Mesothelial cell of epicardium (in vitro differentiated cells): Measurements from ENCODE around the gene CTLA4. TPM values are rescaled to one million over a fixed set of nuclear protein-coding genes. Genes with fewer than 3 reads are reported as not detected.
"Not testable (repeated sequence)": the region's sequence is repeated elsewhere in the genome, so short reads cannot be mapped to it uniquely, and the experiment has no call there.

Source experiments
- DNase-seq, 2 experiments: peaks; one replicate each; pipeline ENCODE4 v3.0.0; 2021; ENCODE audit warnings: low spot score in 2 of 2; ENCODE audit not compliant: unreplicated experiment in 2 of 2
- H3K27ac Mint-ChIP-seq: 2 replicates; pipeline ENCODE4 v1.8.0; 2021; ENCODE audit warnings: mixed read lengths
- H3K27me3 Mint-ChIP-seq: 2 replicates; pipeline ENCODE4 v1.8.0; 2021; ENCODE audit warnings: low read depth, mixed read lengths
- H3K36me3 Mint-ChIP-seq: 2 replicates; pipeline ENCODE4 v1.8.0; 2021; ENCODE audit warnings: mixed read lengths
- H3K4me1 Mint-ChIP-seq: 2 replicates; pipeline ENCODE4 v1.8.0; 2021; ENCODE audit warnings: mixed read lengths
- H3K4me3 Mint-ChIP-seq: 2 replicates; pipeline ENCODE4 v1.8.0; 2021; ENCODE audit warnings: mild to moderate bottlenecking, moderate library complexity, mixed read lengths
- H3K9me3 Mint-ChIP-seq: 2 replicates; pipeline ENCODE4 v1.8.0; 2021; ENCODE audit warnings: mixed read lengths
- CTCF ChIP-seq: fragments of 200-600 bp; sonication (generic); IDR thresholded peaks from one replicate; pipeline ENCODE4 v1.5.0; 2021; ENCODE audit warnings: antibody characterized with exemption; ENCODE audit not compliant: unreplicated experiment
- total RNA-seq: library from RNA; stranded (reverse); gene quantifications from 3 replicates; pipeline ENCODE4 v1.2.1, GENCODE V29; 2021

CTLA4 gene
- total RNA-seq, 1 donor from 2014 or later, result not detected

- no peaks in the 10 kb centered on the region for H3K9me3 Mint-ChIP-seq
- H3K27ac Mint-ChIP-seq, result no peak overlapping the region
- H3K27me3 Mint-ChIP-seq, result peaks cover 34% of the 10 kb centered on the region
- DNase-seq, result no peak
- no peaks in the 10 kb centered on the region for H3K36me3 Mint-ChIP-seq
- H3K4me3 Mint-ChIP-seq, result no peak overlapping the region
- H3K4me1 Mint-ChIP-seq, result peaks cover 8% of the 10 kb centered on the region
- no peak for TF ChIP-seq CTCF
These were observed 6.5 kb downstream of the CTLA4 start for GRCh38 chr2:203873921-203874631.

- peaks cover 8% of the 10 kb centered on the region for H3K4me1 Mint-ChIP-seq
- no peak overlapping the region for H3K27ac Mint-ChIP-seq
- peaks cover 34% of the 10 kb centered on the region for H3K27me3 Mint-ChIP-seq
- H3K9me3 Mint-ChIP-seq, result no peaks in the 10 kb centered on the region
- no peak overlapping the region for H3K4me3 Mint-ChIP-seq
- H3K36me3 Mint-ChIP-seq, result no peaks in the 10 kb centered on the region
- no peak for DNase-seq
- no peak for TF ChIP-seq CTCF
These were observed 7.9 kb downstream of the CTLA4 start for GRCh38 chr2:203875471-203875870.

GRCh38 chr2:203876328-203876727, 8.8 kb downstream of the CTLA4 start:
- no peak for DNase-seq
- no peaks in the 10 kb centered on the region for H3K36me3 Mint-ChIP-seq
- no peak for TF ChIP-seq CTCF
- peaks cover 29% of the 10 kb centered on the region for H3K27me3 Mint-ChIP-seq
- peaks cover 8% of the 10 kb centered on the region for H3K4me1 Mint-ChIP-seq
- no peak overlapping the region for H3K27ac Mint-ChIP-seq
- no peak overlapping the region for H3K4me3 Mint-ChIP-seq
- H3K9me3 Mint-ChIP-seq, result no peaks in the 10 kb centered on the region

- Mint-ChIP-seq H3K9me3 (no peaks in the 10 kb centered on the region), H3K27me3 (peaks cover 19% of the 10 kb centered on the region), H3K4me3 (no peak overlapping the region), H3K27ac (no peak overlapping the region), H3K36me3 (no peaks in the 10 kb centered on the region), H3K4me1 (peaks cover 8% of the 10 kb centered on the region)
- TF ChIP-seq CTCF, result no peak
- no peak for DNase-seq
These were observed 10.5 kb downstream of the CTLA4 start for GRCh38 chr2:203878063-203878462.

- H3K9me3 Mint-ChIP-seq, result no peaks in the 10 kb centered on the region
- H3K4me1 Mint-ChIP-seq, result peaks cover 8% of the 10 kb centered on the region
- no peak overlapping the region for H3K27ac Mint-ChIP-seq
- no peaks in the 10 kb centered on the region for H3K36me3 Mint-ChIP-seq
- no peak overlapping the region for H3K4me3 Mint-ChIP-seq
- peaks cover 17% of the 10 kb centered on the region for H3K27me3 Mint-ChIP-seq
- DNase-seq, result no peak
- TF ChIP-seq CTCF, result no peak
These were observed 13.1 kb downstream of the CTLA4 start for GRCh38 chr2:203880557-203881125.

GRCh38 chr2:203881185-203881584, 13.6 kb downstream of the CTLA4 start:
- not testable (repeated sequence) for H3K36me3 Mint-ChIP-seq

More at GRCh38 chr2:203881185-203881584, 13.6 kb downstream of the CTLA4 start:
- not testable (repeated sequence) for H3K4me1 Mint-ChIP-seq, H3K9me3 Mint-ChIP-seq, H3K4me3 Mint-ChIP-seq, H3K27ac Mint-ChIP-seq, DNase-seq
- peaks cover 11% of the 10 kb centered on the region for H3K27me3 Mint-ChIP-seq
